HepG2 (cell line): Measurements from ENCODE around the gene ADGRL3. TPM values are rescaled to one million over a fixed set of nuclear protein-coding genes. Genes with fewer than 3 reads are reported as not detected.

Source experiments
- ATAC-seq: fragments of 200-7000 bp; cut with Tn5 transposase; 3 replicates; pipeline ENCODE4 v1.9.1; 2020; ENCODE audit warnings: mild to moderate bottlenecking, moderate library complexity
- BruUV-seq: library from RNA; stranded (reverse); fragments of 400-500 nt; replicated peaks from 2 replicates; lab custom pipeline; 2021; lab: Mats Ljungman, UMichigan
- CTCF ChIA-PET: fragments of 300-600 bp; formaldehyde crosslinking; extraction: SDS; loops from one replicate; lab custom pipeline; 2021; ENCODE audit warnings: low total read pairs, inconsistent platforms, low intra/inter-chr PET ratio; lab: Yijun Ruan, JAX
- POLR2A ChIA-PET: fragments of 350-600 bp; sonication (Branson Sonifier 250); formaldehyde crosslinking; loops from one replicate; lab custom pipeline; 2020; ENCODE audit warnings: antibody characterized with exemption, inconsistent platforms; lab: Yijun Ruan, JAX
- DNase-seq: peaks from one replicate; pipeline ENCODE4 v3.0.0-alpha.2; 2015; ENCODE audit warnings: low spot score
- FAIRE-seq: peaks from 3 replicates; lab custom pipeline; 2011; peaks lifted over from hg19 to GRCh38; lab: Jason Lieb, UNC
- H2AFZ ChIP-seq: one replicate; pipeline ENCODE4 v1.6.1; 2011; ENCODE audit warnings: low read length, inconsistent platforms
- H3K27ac ChIP-seq: fragments of 300-600 bp; 3 replicates; pipeline ENCODE4 v1.8.0; 2011; ENCODE audit warnings: mixed run types, mild to moderate bottlenecking, mixed read lengths, low read length, inconsistent platforms; ENCODE audit not compliant: insufficient read depth; ENCODE audit errors: extremely low read length
- H3K27me3 ChIP-seq, 2 experiments: fragments of 200-600 bp in 1 of 2; 2 replicates in 1 of 2; 3 replicates in 1 of 2; pipeline versions ENCODE4 v1.6.0 to v1.8.0; 2011; ENCODE audit warnings: low read length in 2 of 2, mild to moderate bottlenecking in 2 of 2, moderate library complexity in 2 of 2, inconsistent platforms in 1 of 2; ENCODE audit not compliant: insufficient read depth in 2 of 2, control insufficient read depth in 1 of 2
- H3K36me3 ChIP-seq, 2 experiments: fragments of 200-600 bp in 1 of 2; replicated peaks in 1 of 2; 2 replicates in 1 of 2; 3 replicates in 1 of 2; pipeline versions ENCODE4 v1.5.1 to v1.8.0; 2011; ENCODE audit warnings: low read length in 2 of 2, inconsistent platforms in 1 of 2; ENCODE audit not compliant: insufficient read depth in 2 of 2, control insufficient read depth in 1 of 2
- H3K4me1 ChIP-seq: 2 replicates; pipeline ENCODE4 v1.5.1; 2012; ENCODE audit warnings: low read length, inconsistent platforms; ENCODE audit not compliant: insufficient read depth
- H3K4me2 ChIP-seq: 2 replicates; pipeline ENCODE4 v1.6.0; 2011; ENCODE audit warnings: low read depth, low read length, inconsistent platforms
- H3K4me3 ChIP-seq, 3 experiments: fragments of 200-600 bp in 1 of 3; sonication (generic), shearing (Covaris generic) in 1 of 3; replicated peaks in 1 of 3; 2 replicates each; pipeline ENCODE4 v1.5.1; 2011 to 2016; ENCODE audit warnings: low read length in 3 of 3, inconsistent platforms in 2 of 3, low read depth in 2 of 3, mild to moderate bottlenecking in 2 of 3, control low read depth in 1 of 3, mixed read lengths in 1 of 3; ENCODE audit not compliant: insufficient read depth in 1 of 3
- H3K79me2 ChIP-seq: one replicate; pipeline ENCODE4 v1.6.1; 2011; ENCODE audit warnings: low read length, inconsistent platforms; ENCODE audit not compliant: insufficient read depth
- H3K9ac ChIP-seq: 2 replicates; pipeline ENCODE4 v1.6.0; 2011; ENCODE audit warnings: mild to moderate bottlenecking, low read depth, low read length, inconsistent platforms; ENCODE audit not compliant: insufficient read depth
- H3K9me3 ChIP-seq: 2 replicates; pipeline ENCODE4 v1.5.1; 2012; ENCODE audit warnings: mild to moderate bottlenecking, low read length
- H4K20me1 ChIP-seq: 2 replicates; pipeline ENCODE4 v1.6.0; 2011; ENCODE audit warnings: inconsistent platforms, mild to moderate bottlenecking, low read length, moderate library complexity; ENCODE audit not compliant: insufficient read depth
- HNF4G ChIP-seq, 2 experiments: sonication (generic) in 1 of 2; formaldehyde crosslinking in 1 of 2; IDR thresholded peaks; 2 replicates each; pipeline versions ENCODE4 v1.4.0 to v1.6.1; 2011 to 2020; ENCODE audit warnings: borderline replicate concordance in 2 of 2, low read depth in 2 of 2, mild to moderate bottlenecking in 2 of 2, low read length in 1 of 2, missing genetic modification reagents in 1 of 2, moderate library complexity in 1 of 2
- MATR3 ChIP-seq: sonication (generic); formaldehyde crosslinking; IDR thresholded peaks from 2 replicates; pipeline ENCODE4 v1.4.0; 2020; ENCODE audit warnings: missing genetic modification reagents
- MXI1 ChIP-seq: IDR thresholded peaks from 3 replicates; pipeline ENCODE4 v1.6.1; 2012; ENCODE audit warnings: low read depth, low read length, inconsistent platforms, borderline replicate concordance
- ZNF292 ChIP-seq: sonication (generic); formaldehyde crosslinking; IDR thresholded peaks from 2 replicates; pipeline ENCODE4 v1.8.1; 2022; ENCODE audit warnings: mild to moderate bottlenecking, low read depth, missing genetic modification reagents, borderline replicate concordance
- ZNF451 ChIP-seq: sonication (generic); formaldehyde crosslinking; IDR thresholded peaks from 2 replicates; pipeline ENCODE4 v1.5.0; 2020; ENCODE audit warnings: mild to moderate bottlenecking, missing genetic modification reagents
- ZNF816 ChIP-seq: sonication (generic); formaldehyde crosslinking; IDR thresholded peaks from 2 replicates; pipeline ENCODE4 v1.8.0; 2022; ENCODE audit warnings: missing genetic modification reagents, mild to moderate bottlenecking, borderline replicate concordance
- WGBS: methylation state at CpG from one replicate; pipeline ENCODE4 v1.1.6; 2017; ENCODE audit warnings: low lambda C conversion rate; 5-methylcytosine and 5-hydroxymethylcytosine counted together
- in situ Hi-C: cut with HindIII; loops from 2 replicates; pipeline ENCODE4 v1.10.0; 2017; ENCODE audit warnings: low pct_unique_long_range_greater_than_20kb; ENCODE audit not compliant: extremely low pct_ligation_motif_present
- intact Hi-C: fragments of 100-400 bp; cut with micrococcal nuclease; formaldehyde crosslinking; loops from one replicate; pipeline ENCODE4 v1.10.0; 2022; ENCODE audit not compliant: unreplicated experiment
- polyA plus RNA-seq, 8 experiments: library from polyadenylated mRNA; depleted of rRNA in 3 of 8; stranded (reverse) in 7 of 8; unstranded in 1 of 8; fragments of >200 nt; fragmentation: Illumina TruSeq in 4 of 8; extraction: Trizol in 4 of 8; gene quantifications; 2 replicates each; pipeline versions ENCODE4 v1.2.1 to v1.2.3, GENCODE V29; 2011 to 2016; ENCODE audit warnings: low read depth in 4 of 8, missing spikeins in 1 of 8, mixed read lengths in 1 of 8; ENCODE audit not compliant: insufficient read depth in 1 of 8
- total RNA-seq, 5 experiments: library from RNA; depleted of rRNA; stranded (reverse); fragments of >200 nt; fragmentation: Illumina TruSeq; extraction: Trizol; gene quantifications; 2 replicates each; pipeline ENCODE4 v1.2.3, GENCODE V29; 2016; ENCODE audit warnings: low read depth in 1 of 5
- TF ChIP-seq, protein P1 (sequence below): sonication (generic); formaldehyde crosslinking; IDR thresholded peaks from 2 replicates; pipeline ENCODE4 v1.5.0; 2020; ENCODE audit warnings: missing genetic modification reagents
- TF ChIP-seq, protein P2 (sequence below): IDR thresholded peaks from 2 replicates; pipeline ENCODE4 v1.6.1; 2016; ENCODE audit warnings: missing genetic modification reagents, missing compliant biosample characterization
- TF ChIP-seq, protein P3 (sequence below): sonication (generic); formaldehyde crosslinking; IDR thresholded peaks from 2 replicates; pipeline ENCODE4 v1.8.0; 2022; ENCODE audit warnings: mild to moderate bottlenecking, missing genetic modification reagents, moderate library complexity
- TF ChIP-seq, protein P4 (sequence below): sonication (generic); formaldehyde crosslinking; conservative IDR thresholded peaks from 2 replicates; pipeline ENCODE4 v1.8.0; 2022; ENCODE audit warnings: mild to moderate bottlenecking, moderate library complexity, missing genetic modification reagents

ADGRL3 gene
- total and polyA plus RNA-seq, 2 of the 13 experiments (the other 11 are each of a cell fraction or from before 2014, with no cell fraction given): 0.04 to 0.05 TPM

DNA sequence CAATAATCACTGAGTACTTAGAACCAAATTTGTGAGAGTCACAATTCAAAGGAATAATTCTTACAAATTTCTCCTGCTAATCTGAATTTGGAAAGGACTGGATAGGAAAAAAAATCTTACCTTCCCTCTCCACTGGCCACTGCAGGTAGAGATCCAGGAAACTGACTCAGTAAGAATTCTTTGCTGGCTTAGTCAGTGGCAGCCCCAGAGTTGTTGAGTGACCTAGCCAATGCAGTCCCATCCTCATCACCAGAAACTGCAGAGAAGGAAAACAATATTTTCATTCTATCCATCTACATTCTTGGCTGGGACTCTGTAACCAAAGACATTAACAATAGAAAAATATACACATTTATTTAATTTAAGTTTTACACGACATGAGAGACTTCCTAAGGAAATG lies 572.0 kb downstream of the ADGRL3 start:
- Histone ChIP-seq H4K20me1 (no peaks in the 10 kb centered on the region), H3K27me3 (no peaks in the 10 kb centered on the region), H3K9ac (no peak overlapping the region), H3K36me3 (no peaks in the 10 kb centered on the region), H3K4me2 (no peak overlapping the region), H3K4me3 (no peak overlapping the region), H2AFZ (no peak overlapping the region), H3K27ac (no peak overlapping the region), H3K9me3 (no peaks in the 10 kb centered on the region), H3K79me2 (no peaks in the 10 kb centered on the region), H3K4me1 (no peaks in the 10 kb centered on the region)
- FAIRE-seq (no peak), DNase-seq (no peak), ATAC-seq (no peak)
- POLR2A ChIA-PET: no interaction called here
- in situ Hi-C loops: no loop called here
- CTCF ChIA-PET: no interaction called here
- WGBS: 0% methylated on average over 1 of the region's 1 CpG
- BruUV-seq: no TSS peak
- intact Hi-C loops: no loop called here
- TF ChIP-seq ZNF816 (CRISPR knock-in tag): no peak
- TF ChIP-seq, protein P1, sequence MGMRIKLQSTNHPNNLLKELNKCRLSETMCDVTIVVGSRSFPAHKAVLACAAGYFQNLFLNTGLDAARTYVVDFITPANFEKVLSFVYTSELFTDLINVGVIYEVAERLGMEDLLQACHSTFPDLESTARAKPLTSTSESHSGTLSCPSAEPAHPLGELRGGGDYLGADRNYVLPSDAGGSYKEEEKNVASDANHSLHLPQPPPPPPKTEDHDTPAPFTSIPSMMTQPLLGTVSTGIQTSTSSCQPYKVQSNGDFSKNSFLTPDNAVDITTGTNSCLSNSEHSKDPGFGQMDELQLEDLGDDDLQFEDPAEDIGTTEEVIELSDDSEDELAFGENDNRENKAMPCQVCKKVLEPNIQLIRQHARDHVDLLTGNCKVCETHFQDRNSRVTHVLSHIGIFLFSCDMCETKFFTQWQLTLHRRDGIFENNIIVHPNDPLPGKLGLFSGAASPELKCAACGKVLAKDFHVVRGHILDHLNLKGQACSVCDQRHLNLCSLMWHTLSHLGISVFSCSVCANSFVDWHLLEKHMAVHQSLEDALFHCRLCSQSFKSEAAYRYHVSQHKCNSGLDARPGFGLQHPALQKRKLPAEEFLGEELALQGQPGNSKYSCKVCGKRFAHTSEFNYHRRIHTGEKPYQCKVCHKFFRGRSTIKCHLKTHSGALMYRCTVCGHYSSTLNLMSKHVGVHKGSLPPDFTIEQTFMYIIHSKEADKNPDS: no peak
- TF ChIP-seq ZNF451 (CRISPR knock-in tag): no peak
- TF ChIP-seq MXI1: no peak
- no peak for TF ChIP-seq HNF4G (IDR thresholded peaks at IDR 0.05; ENCODE audit: borderline replicate concordance, low read depth, low read length)
- no peak for TF ChIP-seq HNF4G (CRISPR knock-in tag; IDR thresholded peaks at IDR 0.05; ENCODE audit: borderline replicate concordance, low read depth)
- TF ChIP-seq, protein P2, sequence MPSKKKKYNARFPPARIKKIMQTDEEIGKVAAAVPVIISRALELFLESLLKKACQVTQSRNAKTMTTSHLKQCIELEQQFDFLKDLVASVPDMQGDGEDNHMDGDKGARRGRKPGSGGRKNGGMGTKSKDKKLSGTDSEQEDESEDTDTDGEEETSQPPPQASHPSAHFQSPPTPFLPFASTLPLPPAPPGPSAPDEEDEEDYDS (CRISPR knock-in tag): no peak
- no peak for TF ChIP-seq MATR3 (CRISPR knock-in tag)
- TF ChIP-seq, protein P3, sequence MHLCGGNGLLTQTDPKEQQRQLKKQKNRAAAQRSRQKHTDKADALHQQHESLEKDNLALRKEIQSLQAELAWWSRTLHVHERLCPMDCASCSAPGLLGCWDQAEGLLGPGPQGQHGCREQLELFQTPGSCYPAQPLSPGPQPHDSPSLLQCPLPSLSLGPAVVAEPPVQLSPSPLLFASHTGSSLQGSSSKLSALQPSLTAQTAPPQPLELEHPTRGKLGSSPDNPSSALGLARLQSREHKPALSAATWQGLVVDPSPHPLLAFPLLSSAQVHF: no peak
- TF ChIP-seq ZNF292 (CRISPR knock-in tag): no peak
- TF ChIP-seq, protein P4, sequence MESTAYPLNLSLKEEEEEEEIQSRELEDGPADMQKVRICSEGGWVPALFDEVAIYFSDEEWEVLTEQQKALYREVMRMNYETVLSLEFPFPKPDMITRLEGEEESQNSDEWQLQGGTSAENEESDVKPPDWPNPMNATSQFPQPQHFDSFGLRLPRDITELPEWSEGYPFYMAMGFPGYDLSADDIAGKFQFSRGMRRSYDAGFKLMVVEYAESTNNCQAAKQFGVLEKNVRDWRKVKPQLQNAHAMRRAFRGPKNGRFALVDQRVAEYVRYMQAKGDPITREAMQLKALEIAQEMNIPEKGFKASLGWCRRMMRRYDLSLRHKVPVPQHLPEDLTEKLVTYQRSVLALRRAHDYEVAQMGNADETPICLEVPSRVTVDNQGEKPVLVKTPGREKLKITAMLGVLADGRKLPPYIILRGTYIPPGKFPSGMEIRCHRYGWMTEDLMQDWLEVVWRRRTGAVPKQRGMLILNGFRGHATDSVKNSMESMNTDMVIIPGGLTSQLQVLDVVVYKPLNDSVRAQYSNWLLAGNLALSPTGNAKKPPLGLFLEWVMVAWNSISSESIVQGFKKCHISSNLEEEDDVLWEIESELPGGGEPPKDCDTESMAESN (CRISPR knock-in tag): no peak
